GM19328 (cell line): ENCODE results near the gene UNC45B.
A peak's percentile ranks its signal among the peaks of the same experiment; 100 is the strongest.
"Not testable (repeated sequence)": the region's sequence is repeated elsewhere in the genome, so short reads cannot be mapped to it uniquely, and the experiment has no call there.

Source experiments
- ATAC-seq: cut with Tn5 transposase; IDR thresholded peaks from one replicate; pipeline ENCODE4 v1.9.1; 2021; ENCODE audit warnings: mild to moderate bottlenecking, moderate library complexity; ENCODE audit not compliant: unreplicated experiment

The UNC45B gene

GRCh38 chr17:35147375-35147905, at the start of gene UNC45B:
Gene UNC45B, plus strand, starts transcription at chr17:35147817. Its CDS starts 447 bp downstream, at chr17:35148264.
- ATAC-seq: no peak

GRCh38 chr17:35099908-35100307, 47.7 kb upstream of the UNC45B start:
- no peak for ATAC-seq

- ATAC-seq: no peak
These were observed 46.6 kb upstream of the UNC45B start for GRCh38 chr17:35101036-35101435.

GRCh38 chr17:35101725-35102124, 45.9 kb upstream of the UNC45B start:
- no peak for ATAC-seq

- ATAC-seq: no peak
These were observed 44.3 kb upstream of the UNC45B start for GRCh38 chr17:35103271-35103670.

- ATAC-seq: no peak
These were observed 42.7 kb upstream of the UNC45B start for GRCh38 chr17:35104844-35105450.

GRCh38 chr17:35110791-35111190, 36.8 kb upstream of the UNC45B start:
- ATAC-seq: not testable (repeated sequence)

- ATAC-seq: no peak
These were observed 30.8 kb upstream of the UNC45B start for GRCh38 chr17:35116845-35117244.

- ATAC-seq: no peak
These were observed 29.6 kb upstream of the UNC45B start for GRCh38 chr17:35117984-35118383.

- ATAC-seq: peak; percentile 88
These were observed 28.0 kb upstream of the UNC45B start, which contains the start of gene RAD51D for GRCh38 chr17:35119370-35120165. Gene RAD51D, minus strand, starts transcription at chr17:35119860. Its CDS starts 247 bp downstream, at chr17:35119613.

GRCh38 chr17:35121315-35121714, 26.3 kb upstream of the UNC45B start, which contains the start of gene FNDC8:
Gene FNDC8, plus strand, starts transcription at chr17:35121615. Its CDS starts 79 bp downstream, at chr17:35121694.
- no peak for ATAC-seq

GRCh38 chr17:35127751-35128514, 19.7 kb upstream of the UNC45B start:
- no peak for ATAC-seq

GRCh38 chr17:35129154-35129972, 18.3 kb upstream of the UNC45B start:
- no peak for ATAC-seq

GRCh38 chr17:35129973-35130351, 17.7 kb upstream of the UNC45B start:
- no peak for ATAC-seq

GRCh38 chr17:35130392-35130791, 17.2 kb upstream of the UNC45B start:
- no peak for ATAC-seq

GRCh38 chr17:35132099-35132498, 15.5 kb upstream of the UNC45B start:
- no peak for ATAC-seq

GRCh38 chr17:35132816-35133550, 14.6 kb upstream of the UNC45B start:
- ATAC-seq: no peak

GRCh38 chr17:35135322-35135721, 12.3 kb upstream of the UNC45B start:
- no peak for ATAC-seq

GRCh38 chr17:35138218-35138617, 9.4 kb upstream of the UNC45B start:
- no peak for ATAC-seq
